ENCODE results near the gene ABCC5. TPM values are rescaled to one million over a fixed set of nuclear protein-coding genes. Genes with fewer than 3 reads are reported as not detected.

Gene ABCC5
- total RNA-seq, 2 donors from 2014 or later = 20.8 to 26.2 TPM

GRCh38 chr3:183966361-183966791 is 51.3 kb downstream of the ABCC5 start:
- H3K4me3 ChIP-seq = no peak overlapping the region
- H3K4me1 ChIP-seq (ENCODE audit: control insufficient read depth in 1 of 2, low read depth in 2 of 2) = no peaks in the 10 kb centered on the region
- no peak for TF ChIP-seq CTCF (IDR thresholded peaks at IDR 0.05)
- H3K36me3 ChIP-seq = peaks cover 49% of the 10 kb centered on the region
- DNase-seq (ENCODE audit: low spot score) = no peak
- H3K27ac ChIP-seq = no peak overlapping the region
- no peaks in the 10 kb centered on the region for H3K27me3 ChIP-seq (replicated peaks; ENCODE audit: insufficient read depth)
- ATAC-seq (ENCODE audit: insufficient number of reproducible peaks, low FRiP score, low read depth) = no peak
- no peaks in the 10 kb centered on the region for H3K9me3 ChIP-seq

GRCh38 chr3:183962807-183963206 is 54.9 kb downstream of the ABCC5 start:
- TF ChIP-seq CTCF (IDR thresholded peaks at IDR 0.05) = no peak
- H3K27ac ChIP-seq = no peak overlapping the region
- DNase-seq (ENCODE audit: low spot score) = no peak
- H3K36me3 ChIP-seq = peaks cover 50% of the 10 kb centered on the region
- H3K4me1 ChIP-seq (ENCODE audit: control insufficient read depth in 1 of 2, low read depth in 2 of 2) = no peaks in the 10 kb centered on the region
- H3K4me3 ChIP-seq = no peak overlapping the region
- no peaks in the 10 kb centered on the region for H3K27me3 ChIP-seq (replicated peaks; ENCODE audit: insufficient read depth)
- no peaks in the 10 kb centered on the region for H3K9me3 ChIP-seq
- no peak for ATAC-seq (ENCODE audit: insufficient number of reproducible peaks, low FRiP score, low read depth)

- peaks cover 26% of the 10 kb centered on the region for H3K36me3 ChIP-seq
- no peak for ATAC-seq (ENCODE audit: insufficient number of reproducible peaks, low FRiP score, low read depth)
- no peak overlapping the region for H3K4me3 ChIP-seq
- H3K4me1 ChIP-seq (ENCODE audit: control insufficient read depth in 1 of 2, low read depth in 2 of 2) = no peaks in the 10 kb centered on the region
- DNase-seq (ENCODE audit: low spot score) = no peak
- H3K27me3 ChIP-seq (replicated peaks; ENCODE audit: insufficient read depth) = no peaks in the 10 kb centered on the region
- H3K27ac ChIP-seq = no peak overlapping the region
- no peaks in the 10 kb centered on the region for H3K9me3 ChIP-seq
- TF ChIP-seq CTCF (IDR thresholded peaks at IDR 0.05) = no peak
Measured at GRCh38 chr3:183959214-183959613, 58.5 kb downstream of the ABCC5 start.

- Histone ChIP-seq H3K36me3 (peaks cover 26% of the 10 kb centered on the region), H3K27ac (no peak overlapping the region), H3K4me3 (no peak overlapping the region), H3K27me3 (replicated peaks; ENCODE audit: insufficient read depth) (no peaks in the 10 kb centered on the region), H3K4me1 (ENCODE audit: control insufficient read depth in 1 of 2, low read depth in 2 of 2) (no peaks in the 10 kb centered on the region), H3K9me3 (no peaks in the 10 kb centered on the region)
- no peak for DNase-seq (ENCODE audit: low spot score)
- no peak for ATAC-seq (ENCODE audit: insufficient number of reproducible peaks, low FRiP score, low read depth)
- no peak for TF ChIP-seq CTCF (IDR thresholded peaks at IDR 0.05)
Measured at GRCh38 chr3:183958775-183959174, 58.9 kb downstream of the ABCC5 start.

- H3K27ac ChIP-seq = no peak overlapping the region
- no peak overlapping the region for H3K4me3 ChIP-seq
Measured at GRCh38 chr3:183958226-183958625, 59.5 kb downstream of the ABCC5 start.

More at GRCh38 chr3:183958226-183958625, 59.5 kb downstream of the ABCC5 start:
- ATAC-seq (ENCODE audit: insufficient number of reproducible peaks, low FRiP score, low read depth) (no peak), DNase-seq (ENCODE audit: low spot score) (no peak)
- Histone ChIP-seq H3K9me3 (no peaks in the 10 kb centered on the region), H3K4me1 (ENCODE audit: control insufficient read depth in 1 of 2, low read depth in 2 of 2) (no peaks in the 10 kb centered on the region), H3K36me3 (peaks cover 24% of the 10 kb centered on the region), H3K27me3 (replicated peaks; ENCODE audit: insufficient read depth) (no peaks in the 10 kb centered on the region)
- no peak for TF ChIP-seq CTCF (IDR thresholded peaks at IDR 0.05)
